K562 (cell line): ENCODE results near the gene ARID3C. TPM values are rescaled to one million over a fixed set of nuclear protein-coding genes. Genes with fewer than 3 reads are reported as not detected.

Experiments used
- CTBP1 ChIP-seq: fragments of 450-650 bp; IDR thresholded peaks from 2 replicates; pipeline ENCODE4 v1.6.1; 2016; ENCODE audit warnings: borderline replicate concordance
- CTCFL ChIP-seq: IDR thresholded peaks from 2 replicates; pipeline ENCODE4 v1.6.1; 2011; ENCODE audit warnings: borderline replicate concordance, low read depth, mild to moderate bottlenecking, moderate library complexity, low read length; ENCODE audit not compliant: insufficient read depth, poor library complexity, severe bottlenecking
- EHMT2 ChIP-seq: fragments of 450-650 bp; IDR thresholded peaks from 2 replicates; pipeline ENCODE4 v1.6.1; 2018; ENCODE audit warnings: antibody characterized with exemption
- FOSL1 ChIP-seq: fragments of 200-800 bp; sonication (Bioruptor generic); conservative IDR thresholded peaks from 2 replicates; pipeline ENCODE4 v1.6.1; 2016; ENCODE audit warnings: missing genetic modification characterization, missing compliant biosample characterization
- KDM1A ChIP-seq, 2 experiments: fragments of 450-650 bp; IDR thresholded peaks; 2 replicates each; pipeline ENCODE4 v1.6.1; 2016; ENCODE audit warnings: mild to moderate bottlenecking in 2 of 2
- KDM4B ChIP-seq, 2 experiments: fragments of 450-650 bp in 1 of 2; sonication (generic) in 1 of 2; IDR thresholded peaks; 2 replicates each; pipeline ENCODE4 v1.6.1; 2016 to 2017; ENCODE audit warnings: borderline replicate concordance in 2 of 2, antibody characterized with exemption in 1 of 2, low read depth in 1 of 2, mild to moderate bottlenecking in 1 of 2
- MTF1 ChIP-seq: fragments of 250-450 bp; sonication (Bioruptor Pico); IDR thresholded peaks from 2 replicates; pipeline ENCODE4 v1.9.0; 2021; ENCODE audit warnings: moderate library complexity, mild to moderate bottlenecking, inconsistent platforms, borderline replicate concordance
- NFATC3 ChIP-seq: fragments of 450-650 bp; IDR thresholded peaks from 2 replicates; pipeline ENCODE4 v1.6.1; 2017; ENCODE audit warnings: mild to moderate bottlenecking
- RBM14 ChIP-seq: fragments of 200-400 bp; formaldehyde crosslinking; IDR thresholded peaks from 2 replicates; pipeline ENCODE4 v1.6.1; 2018; ENCODE audit warnings: low read depth, mild to moderate bottlenecking, low read length, moderate library complexity, borderline replicate concordance; ENCODE audit not compliant: insufficient read depth
- RNF219 ChIP-seq: fragments of 250-450 bp; sonication (Bioruptor Pico); IDR thresholded peaks from 2 replicates; pipeline ENCODE4 v1.5.0; 2022; ENCODE audit warnings: mild to moderate bottlenecking
- SREBF2 ChIP-seq: sonication (generic); formaldehyde crosslinking; IDR thresholded peaks from 2 replicates; pipeline ENCODE4 v1.4.0; 2020; ENCODE audit warnings: mild to moderate bottlenecking, missing genetic modification reagents
- ZNF280B ChIP-seq: fragments of 250-450 bp; sonication (Bioruptor Pico); IDR thresholded peaks from 2 replicates; pipeline ENCODE4 v1.5.1; 2021; ENCODE audit warnings: mild to moderate bottlenecking
- ZNF347 ChIP-seq: fragments of 450-650 bp; formaldehyde crosslinking; IDR thresholded peaks from 2 replicates; pipeline ENCODE4 v1.4.0; 2020; ENCODE audit warnings: low read depth, mild to moderate bottlenecking, moderate library complexity
- polyA plus RNA-seq, 8 experiments: library from polyadenylated mRNA; depleted of rRNA in 4 of 8; stranded (reverse) in 5 of 8; unstranded in 3 of 8; fragments of >200 nt; fragmentation: Nextera tagmentation in 2 of 8; fragmentation: Illumina TruSeq in 1 of 8; extraction: Ambion mirVana in 2 of 8; extraction: Trizol in 1 of 8; gene quantifications; 2 replicates each; pipeline versions ENCODE4 v1.2.1 to v1.2.3, GENCODE V29; 2011 to 2014; ENCODE audit warnings: inconsistent platforms in 1 of 8, missing spikeins in 1 of 8
- total RNA-seq, 7 experiments: library from RNA; depleted of rRNA in 6 of 7; stranded (reverse); fragments of >200 nt in 6 of 7; fragmentation: Illumina TruSeq in 2 of 7; extraction: Trizol in 2 of 7; gene quantifications; 2 replicates each; pipeline versions ENCODE4 v1.2.1 to v1.2.3, GENCODE V29; 2011 to 2021; ENCODE audit warnings: low replicate concordance in 1 of 7

Gene ARID3C
- total and polyA plus RNA-seq, 9 of the 15 experiments (the other 6 are each of a cell fraction or from before 2014, with no cell fraction given) = not detected

GRCh38 chr9:34648673-34649072, 19.8 kb upstream of the ARID3C start (continued):
- no peak for TF ChIP-seq CTCFL
- no peak for TF ChIP-seq NFATC3
- no peak for TF ChIP-seq KDM1A (IDR thresholded peaks at IDR 0.05)
- no peak for TF ChIP-seq CTBP1
- TF ChIP-seq KDM4B (IDR thresholded peaks at IDR 0.05; ENCODE audit: borderline replicate concordance in 2 of 2, low read depth in 1 of 2) = no peak
- no peak for TF ChIP-seq FOSL1
- TF ChIP-seq ZNF280B (CRISPR knock-in tag) = no peak
- TF ChIP-seq RBM14 = no peak
- no peak for TF ChIP-seq MTF1
- TF ChIP-seq ZNF347 (CRISPR knock-in tag) = no peak
- no peak for TF ChIP-seq SREBF2
- TF ChIP-seq RNF219 (CRISPR knock-in tag) = no peak
- no peak for TF ChIP-seq EHMT2
